Small intestine (tissue), 7 donors: ENCODE results near the gene FLNA. TPM values are rescaled to one million over a fixed set of nuclear protein-coding genes. Genes with fewer than 3 reads are reported as not detected.
"Not testable (repeated sequence)": the region's sequence is repeated elsewhere in the genome, so short reads cannot be mapped to it uniquely, and the experiment has no call there.

ENCODE experiments used
- DNase-seq, 2 donors: peaks; one replicate each; pipeline versions ENCODE4 v3.0.0 to v3.0.0-alpha.2; 2013
- FAIRE-seq: peaks from 2 replicates; lab custom pipeline; 2012; peaks lifted over from hg19 to GRCh38; lab: Jason Lieb, UNC
- H3K27ac ChIP-seq, 3 donors: one replicate each; pipeline ENCODE4 v1.5.1; 2013; ENCODE audit warnings: low read length in 2 of 3, mild to moderate bottlenecking in 2 of 3, control low read depth in 1 of 3, inconsistent platforms in 1 of 3, low read depth in 1 of 3, moderate library complexity in 1 of 3
- H3K27me3 ChIP-seq, 3 donors: one replicate each; pipeline ENCODE4 v1.6.1; 2013; ENCODE audit warnings: low read length in 3 of 3, inconsistent platforms in 1 of 3; ENCODE audit not compliant: control insufficient read depth in 3 of 3, insufficient read depth in 3 of 3
- H3K36me3 ChIP-seq, 3 donors: one replicate each; pipeline ENCODE4 v1.6.1; 2013; ENCODE audit warnings: low read length in 3 of 3, inconsistent platforms in 1 of 3, low read depth in 1 of 3, mild to moderate bottlenecking in 1 of 3, moderate library complexity in 1 of 3; ENCODE audit not compliant: control insufficient read depth in 3 of 3, insufficient read depth in 2 of 3
- H3K4me1 ChIP-seq, 3 donors: one replicate each; pipeline ENCODE4 v1.6.1; 2013; ENCODE audit warnings: low read length in 2 of 3, inconsistent platforms in 1 of 3, low read depth in 1 of 3, mild to moderate bottlenecking in 1 of 3, moderate library complexity in 1 of 3; ENCODE audit not compliant: control insufficient read depth in 3 of 3, insufficient read depth in 2 of 3
- H3K4me3 ChIP-seq, 3 donors: one replicate each; pipeline ENCODE4 v1.5.1; 2013; ENCODE audit warnings: low read length in 3 of 3, control low read depth in 1 of 3, inconsistent platforms in 1 of 3, low read depth in 1 of 3, mild to moderate bottlenecking in 1 of 3, moderate library complexity in 1 of 3
- H3K9me3 ChIP-seq, 2 donors: one replicate each; pipeline ENCODE4 v1.6.1; 2013; ENCODE audit warnings: low read depth in 1 of 2, low read length in 1 of 2; ENCODE audit not compliant: control insufficient read depth in 2 of 2, insufficient read depth in 1 of 2
- WGBS, 3 donors: extraction: QIAGEN DNeasy Blood & Tissue Kit; methylation state at CpG; one replicate each; pipeline ENCODE4 v1.1.7; 2013; 5-methylcytosine and 5-hydroxymethylcytosine counted together
- polyA plus RNA-seq, 4 donors: library from polyadenylated mRNA; stranded (reverse) in 3 of 4; unstranded in 1 of 4; fragments of 200-250 nt in 3 of 4; fragments of 120-200 nt in 1 of 4; gene quantifications; one replicate each; pipeline versions ENCODE4 v1.2.1 to v1.2.3, GENCODE V29; 2013
- donor health status: healthy with polysubstance abuse.
- donor health status: control.
- donor health status: control.
- donor health status: Bipolar disorder and iron deficiency.
- donor health status: healthy.

FLNA gene
- polyA plus RNA-seq, 4 donors, result 19.2 to 251 (median 73.8) TPM

- peaks cover 0 to 27% (median 3%) of the 10 kb centered on the region in 3 donors for H3K36me3 ChIP-seq
- H3K27me3 ChIP-seq, result no peaks in the 10 kb centered on the region
- WGBS, 3 donors, result 3 to 48% (median 13%) methylated on average over 39 to 53 of the region's 53 CpGs
- peak overlapping the region; percentile 94 to 100 (median 99) for H3K27ac ChIP-seq
- peak overlapping the region; percentile 29 to 96 (median 60) for H3K4me3 ChIP-seq
- FAIRE-seq, result no peak
- H3K9me3 ChIP-seq, result no peaks in the 10 kb centered on the region
- peak; percentile 71 to 86 for DNase-seq
- H3K4me1 ChIP-seq, result peaks cover 0 to 5% (median 0%) of the 10 kb centered on the region in 3 donors
These were observed 22.8 kb upstream of the FLNA start for GRCh38 chrX:154396973-154397887.

- Histone ChIP-seq H3K36me3 (peaks cover 0 to 24% (median 3%) of the 10 kb centered on the region in 3 donors), H3K4me3 (peak overlapping the region in 1 of 3 donors; percentile 96), H3K27ac (peak overlapping the region in 1 of 3 donors; percentile 99)
- not testable (repeated sequence) for H3K4me1 ChIP-seq, H3K9me3 ChIP-seq, H3K27me3 ChIP-seq, DNase-seq, FAIRE-seq
- WGBS, 3 donors, result 71 to 82% (median 80%) methylated on average over 15 to 17 of the region's 17 CpGs
These were observed 21.9 kb upstream of the FLNA start for GRCh38 chrX:154396363-154396762.

GRCh38 chrX:154389812-154390747 is 15.6 kb upstream of the FLNA start:
- 1 to 33% methylated on average over 13 to 41 of the region's 121 CpGs; no CpG with 5 or more reads in 1 of the 3 donors for WGBS, 3 donors
- not testable (repeated sequence) for H3K4me3 ChIP-seq, H3K9me3 ChIP-seq, FAIRE-seq, H3K4me1 ChIP-seq, H3K27me3 ChIP-seq, DNase-seq, H3K36me3 ChIP-seq
- peak overlapping the region in 1 of 3 donors; percentile 58 for H3K27ac ChIP-seq

- not testable (repeated sequence) for H3K27me3 ChIP-seq, H3K4me3 ChIP-seq, H3K27ac ChIP-seq, H3K36me3 ChIP-seq, FAIRE-seq, DNase-seq, H3K9me3 ChIP-seq, H3K4me1 ChIP-seq
- no CpG with 5 or more reads among the region's 16 CpGs for WGBS, 3 donors
These were observed 14.2 kb upstream of the FLNA start for GRCh38 chrX:154388649-154389048.

GRCh38 chrX:154388094-154388493 is 13.7 kb upstream of the FLNA start:
- H3K27ac ChIP-seq, H3K36me3 ChIP-seq, DNase-seq, H3K9me3 ChIP-seq, H3K4me1 ChIP-seq, FAIRE-seq, H3K27me3 ChIP-seq, H3K4me3 ChIP-seq: not testable (repeated sequence)
- WGBS, 3 donors, result no CpG with 5 or more reads among the region's 20 CpGs

GRCh38 chrX:154384284-154384892 is 10.0 kb upstream of the FLNA start:
- Histone ChIP-seq H3K4me3 (no peak overlapping the region), H3K9me3 (no peaks in the 10 kb centered on the region), H3K27ac (no peak overlapping the region), H3K36me3 (peaks cover 0 to 19% (median 0%) of the 10 kb centered on the region in 3 donors), H3K27me3 (no peaks in the 10 kb centered on the region), H3K4me1 (no peaks in the 10 kb centered on the region)
- DNase-seq (no peak), FAIRE-seq (no peak)
- 63 to 71% (median 63%) methylated on average over 6 to 8 of the region's 8 CpGs for WGBS, 3 donors

GRCh38 chrX:154383359-154384283 is 9.2 kb upstream of the FLNA start:
- no peak for FAIRE-seq
- Histone ChIP-seq H3K36me3 (peaks cover 0 to 19% (median 0%) of the 10 kb centered on the region in 3 donors), H3K27ac (no peak overlapping the region), H3K4me1 (no peaks in the 10 kb centered on the region), H3K4me3 (no peak overlapping the region), H3K27me3 (no peaks in the 10 kb centered on the region), H3K9me3 (no peaks in the 10 kb centered on the region)
- 62 to 71% (median 67%) methylated on average over 11 to 14 of the region's 14 CpGs for WGBS, 3 donors
- no peak for DNase-seq
